B cell (primary cell): ENCODE results near the gene PHKA2.

Source experiments
- CTCF ChIP-seq: fragments of 200-600 bp; IDR thresholded peaks from one replicate; pipeline ENCODE4 v1.8.0; 2022; ENCODE audit warnings: antibody characterized with exemption, mild to moderate bottlenecking
- EZH2 ChIP-seq: IDR thresholded peaks from 2 replicates; pipeline ENCODE4 v1.6.1; 2012; ENCODE audit warnings: borderline replicate concordance, low read depth, mild to moderate bottlenecking, moderate library complexity, low read length; ENCODE audit not compliant: insufficient read depth, poor library complexity, severe bottlenecking

DNA sequence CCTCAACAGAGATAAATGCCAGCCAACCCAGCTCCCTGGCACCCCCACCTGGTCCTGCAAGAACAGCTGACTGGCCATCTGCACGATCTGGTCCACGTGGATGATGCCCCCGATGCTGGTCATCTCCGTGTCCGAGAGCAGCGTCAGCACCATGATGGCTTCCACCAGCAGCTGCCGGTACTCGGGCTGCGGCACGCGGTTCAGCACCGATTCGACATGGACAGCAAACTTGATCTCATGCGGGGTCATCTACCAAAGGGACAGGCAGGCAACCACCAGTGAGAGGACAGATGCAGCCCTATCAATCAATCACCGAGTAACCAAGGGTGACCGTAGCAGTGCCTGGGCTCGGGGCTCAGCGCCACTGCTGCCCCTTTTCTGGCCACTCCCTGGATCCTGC, 89.8 kb downstream of the PHKA2 start:
- no peak for TF ChIP-seq EZH2
- no peak for TF ChIP-seq CTCF
